GM12878 (cell line): ENCODE results near the gene GSE1.

Experiments
- BACH1 ChIP-seq: fragments of 450-650 bp; IDR thresholded peaks from 2 replicates; pipeline ENCODE4 v1.6.1; 2017; ENCODE audit warnings: mild to moderate bottlenecking, borderline replicate concordance
- CEBPB ChIP-seq, 2 experiments: fragments of 150-350 bp in 1 of 2; IDR thresholded peaks; 2 replicates each; pipeline ENCODE4 v1.6.1; 2012 to 2014; ENCODE audit warnings: low read depth in 2 of 2, low read length in 2 of 2, borderline replicate concordance in 1 of 2, inconsistent platforms in 1 of 2
- EZH2 ChIP-seq: IDR thresholded peaks from 2 replicates; pipeline ENCODE4 v1.6.1; 2012; ENCODE audit warnings: low read depth, mild to moderate bottlenecking, control low read depth, inconsistent platforms, low read length, borderline replicate concordance; ENCODE audit not compliant: control insufficient read depth
- HDAC6 ChIP-seq: fragments of 200-600 bp; sonication (generic); IDR thresholded peaks from one replicate; pipeline ENCODE4 v1.8.0; 2017; ENCODE audit warnings: antibody characterized with exemption; ENCODE audit not compliant: unreplicated experiment
- POU2F2 ChIP-seq: IDR thresholded peaks from 3 replicates; pipeline ENCODE4 v1.6.1; 2011; ENCODE audit warnings: low read depth, mild to moderate bottlenecking, low read length, borderline replicate concordance
- SMC3 ChIP-seq: IDR thresholded peaks from 2 replicates; pipeline ENCODE4 v1.6.1; 2011; ENCODE audit warnings: low read length, improper control_type of control experiment, borderline replicate concordance
- SUZ12 ChIP-seq: fragments of 200-600 bp; sonication (generic); IDR thresholded peaks from one replicate; pipeline ENCODE4 v1.6.1; 2018; ENCODE audit warnings: antibody characterized with exemption, mild to moderate bottlenecking; ENCODE audit not compliant: unreplicated experiment
- TAF1 ChIP-seq: IDR thresholded peaks from 2 replicates; pipeline ENCODE4 v1.6.1; 2011; ENCODE audit warnings: mild to moderate bottlenecking, low read depth, low read length, borderline replicate concordance
- TCF7 ChIP-seq: IDR thresholded peaks from 2 replicates; pipeline ENCODE4 v1.6.1; 2014; ENCODE audit warnings: antibody characterized with exemption, borderline replicate concordance
- TF ChIP-seq, protein P1 (sequence below), 3 experiments: IDR thresholded peaks in 2 of 3; conservative IDR thresholded peaks in 1 of 3; 2 replicates each; pipeline ENCODE4 v1.5.1; 2011; ENCODE audit warnings: low read depth in 3 of 3, low read length in 3 of 3, mild to moderate bottlenecking in 3 of 3, control low read depth in 2 of 3, moderate library complexity in 2 of 3, inconsistent platforms in 1 of 3, mixed read lengths in 1 of 3; ENCODE audit not compliant: control insufficient read depth in 2 of 3, insufficient read depth in 1 of 3; ENCODE audit errors: extremely low read depth in 1 of 3
- TF ChIP-seq, protein P2 (sequence below): IDR thresholded peaks from 2 replicates; pipeline ENCODE4 v1.6.1; 2012; ENCODE audit warnings: mild to moderate bottlenecking, low read depth, low read length

- TF ChIP-seq, protein P1, sequence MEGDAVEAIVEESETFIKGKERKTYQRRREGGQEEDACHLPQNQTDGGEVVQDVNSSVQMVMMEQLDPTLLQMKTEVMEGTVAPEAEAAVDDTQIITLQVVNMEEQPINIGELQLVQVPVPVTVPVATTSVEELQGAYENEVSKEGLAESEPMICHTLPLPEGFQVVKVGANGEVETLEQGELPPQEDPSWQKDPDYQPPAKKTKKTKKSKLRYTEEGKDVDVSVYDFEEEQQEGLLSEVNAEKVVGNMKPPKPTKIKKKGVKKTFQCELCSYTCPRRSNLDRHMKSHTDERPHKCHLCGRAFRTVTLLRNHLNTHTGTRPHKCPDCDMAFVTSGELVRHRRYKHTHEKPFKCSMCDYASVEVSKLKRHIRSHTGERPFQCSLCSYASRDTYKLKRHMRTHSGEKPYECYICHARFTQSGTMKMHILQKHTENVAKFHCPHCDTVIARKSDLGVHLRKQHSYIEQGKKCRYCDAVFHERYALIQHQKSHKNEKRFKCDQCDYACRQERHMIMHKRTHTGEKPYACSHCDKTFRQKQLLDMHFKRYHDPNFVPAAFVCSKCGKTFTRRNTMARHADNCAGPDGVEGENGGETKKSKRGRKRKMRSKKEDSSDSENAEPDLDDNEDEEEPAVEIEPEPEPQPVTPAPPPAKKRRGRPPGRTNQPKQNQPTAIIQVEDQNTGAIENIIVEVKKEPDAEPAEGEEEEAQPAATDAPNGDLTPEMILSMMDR (IDR thresholded peaks at IDR 0.05 in 2 of 3, conservative IDR thresholded peaks at IDR 0.05 in 1 of 3; ENCODE audit: control insufficient read depth in 2 of 3, extremely low read depth in 1 of 3, insufficient read depth in 1 of 3, low read depth in 3 of 3, low read length in 3 of 3) = no peak
- TF ChIP-seq BACH1 (no peak), POU2F2 (no peak), TCF7 (no peak), SUZ12 (no peak), SMC3 (no peak), HDAC6 (no peak), CEBPB (IDR thresholded peaks at IDR 0.05; ENCODE audit: borderline replicate concordance in 1 of 2, low read depth in 2 of 2, low read length in 2 of 2) (no peak), TAF1 (no peak), EZH2 (no peak)
- TF ChIP-seq, protein P2, sequence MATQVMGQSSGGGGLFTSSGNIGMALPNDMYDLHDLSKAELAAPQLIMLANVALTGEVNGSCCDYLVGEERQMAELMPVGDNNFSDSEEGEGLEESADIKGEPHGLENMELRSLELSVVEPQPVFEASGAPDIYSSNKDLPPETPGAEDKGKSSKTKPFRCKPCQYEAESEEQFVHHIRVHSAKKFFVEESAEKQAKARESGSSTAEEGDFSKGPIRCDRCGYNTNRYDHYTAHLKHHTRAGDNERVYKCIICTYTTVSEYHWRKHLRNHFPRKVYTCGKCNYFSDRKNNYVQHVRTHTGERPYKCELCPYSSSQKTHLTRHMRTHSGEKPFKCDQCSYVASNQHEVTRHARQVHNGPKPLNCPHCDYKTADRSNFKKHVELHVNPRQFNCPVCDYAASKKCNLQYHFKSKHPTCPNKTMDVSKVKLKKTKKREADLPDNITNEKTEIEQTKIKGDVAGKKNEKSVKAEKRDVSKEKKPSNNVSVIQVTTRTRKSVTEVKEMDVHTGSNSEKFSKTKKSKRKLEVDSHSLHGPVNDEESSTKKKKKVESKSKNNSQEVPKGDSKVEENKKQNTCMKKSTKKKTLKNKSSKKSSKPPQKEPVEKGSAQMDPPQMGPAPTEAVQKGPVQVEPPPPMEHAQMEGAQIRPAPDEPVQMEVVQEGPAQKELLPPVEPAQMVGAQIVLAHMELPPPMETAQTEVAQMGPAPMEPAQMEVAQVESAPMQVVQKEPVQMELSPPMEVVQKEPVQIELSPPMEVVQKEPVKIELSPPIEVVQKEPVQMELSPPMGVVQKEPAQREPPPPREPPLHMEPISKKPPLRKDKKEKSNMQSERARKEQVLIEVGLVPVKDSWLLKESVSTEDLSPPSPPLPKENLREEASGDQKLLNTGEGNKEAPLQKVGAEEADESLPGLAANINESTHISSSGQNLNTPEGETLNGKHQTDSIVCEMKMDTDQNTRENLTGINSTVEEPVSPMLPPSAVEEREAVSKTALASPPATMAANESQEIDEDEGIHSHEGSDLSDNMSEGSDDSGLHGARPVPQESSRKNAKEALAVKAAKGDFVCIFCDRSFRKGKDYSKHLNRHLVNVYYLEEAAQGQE = no peak
Measured at GRCh38 chr16:85640254-85640558, 27.1 kb downstream of the GSE1 start.
